Esophagus muscularis mucosa (tissue), 3 donors: ENCODE results near the gene TNFRSF21.

Source experiments
- POLR2A ChIP-seq: fragments of 450-650 bp; IDR thresholded peaks from one replicate; pipeline ENCODE4 v1.6.1; 2017; ENCODE audit warnings: antibody characterized with exemption, moderate library complexity, mild to moderate bottlenecking, low read depth
- POLR2AphosphoS5 ChIP-seq, 2 donors: sonication (generic); formaldehyde crosslinking; IDR thresholded peaks; one replicate each; pipeline ENCODE4 v1.6.1; 2017; ENCODE audit warnings: antibody characterized with exemption in 2 of 2
- TF ChIP-seq, protein P1 (sequence below), 3 experiments: fragments of 200-600 bp in 2 of 3; fragments of 450-650 bp in 1 of 3; sonication (generic) in 2 of 3; IDR thresholded peaks; one replicate each; pipeline ENCODE4 v1.5.1; 2017 to 2019; ENCODE audit warnings: antibody characterized with exemption in 3 of 3, mild to moderate bottlenecking in 2 of 3, moderate library complexity in 1 of 3

DNA sequence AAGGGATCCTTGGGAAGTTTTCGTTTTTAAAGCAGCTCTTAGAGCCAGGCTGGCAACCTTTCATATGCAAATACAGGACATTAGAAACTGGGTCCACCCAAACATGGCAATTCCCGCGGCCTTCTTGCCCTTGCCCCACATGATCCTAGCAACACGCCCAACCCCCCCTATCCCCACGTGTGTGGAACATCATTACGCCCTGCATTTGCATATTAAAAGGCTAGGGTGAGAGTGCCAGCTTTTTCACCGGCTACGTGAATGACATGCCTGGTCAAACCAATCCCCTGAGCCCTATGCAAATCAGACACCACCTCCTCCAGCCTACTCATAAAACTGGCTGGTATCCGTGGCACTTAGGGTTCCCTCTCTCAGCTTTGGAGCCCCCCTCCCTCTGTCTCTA, 88.1 kb downstream of the TNFRSF21 start:
- no peak for TF ChIP-seq POLR2A
- TF ChIP-seq, protein P1, sequence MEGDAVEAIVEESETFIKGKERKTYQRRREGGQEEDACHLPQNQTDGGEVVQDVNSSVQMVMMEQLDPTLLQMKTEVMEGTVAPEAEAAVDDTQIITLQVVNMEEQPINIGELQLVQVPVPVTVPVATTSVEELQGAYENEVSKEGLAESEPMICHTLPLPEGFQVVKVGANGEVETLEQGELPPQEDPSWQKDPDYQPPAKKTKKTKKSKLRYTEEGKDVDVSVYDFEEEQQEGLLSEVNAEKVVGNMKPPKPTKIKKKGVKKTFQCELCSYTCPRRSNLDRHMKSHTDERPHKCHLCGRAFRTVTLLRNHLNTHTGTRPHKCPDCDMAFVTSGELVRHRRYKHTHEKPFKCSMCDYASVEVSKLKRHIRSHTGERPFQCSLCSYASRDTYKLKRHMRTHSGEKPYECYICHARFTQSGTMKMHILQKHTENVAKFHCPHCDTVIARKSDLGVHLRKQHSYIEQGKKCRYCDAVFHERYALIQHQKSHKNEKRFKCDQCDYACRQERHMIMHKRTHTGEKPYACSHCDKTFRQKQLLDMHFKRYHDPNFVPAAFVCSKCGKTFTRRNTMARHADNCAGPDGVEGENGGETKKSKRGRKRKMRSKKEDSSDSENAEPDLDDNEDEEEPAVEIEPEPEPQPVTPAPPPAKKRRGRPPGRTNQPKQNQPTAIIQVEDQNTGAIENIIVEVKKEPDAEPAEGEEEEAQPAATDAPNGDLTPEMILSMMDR (IDR thresholded peaks at IDR 0.05), result no peak
- no peak for TF ChIP-seq POLR2AphosphoS5 (IDR thresholded peaks at IDR 0.05)
